ENCODE data around the gene FOXE1.

- TF ChIP-seq EZH2 (IDR thresholded peaks at IDR 0.05) (no peak), POLR2AphosphoS5 (IDR thresholded peaks at IDR 0.05; ENCODE audit: borderline replicate concordance, low read depth, low read length) (no peak)
Measured at GRCh38 chr9:97866848-97867247, 13.8 kb downstream of the FOXE1 start.
